WTC11 (cell line): Measurements from ENCODE around the gene UHRF1. TPM values are rescaled to one million over a fixed set of nuclear protein-coding genes. Genes with fewer than 3 reads are reported as not detected.
A peak's percentile ranks its signal among the peaks of the same experiment; 100 is the strongest.

Experiments
- ATAC-seq: fragments of 200-7000 bp; cut with Tn5 transposase; 2 replicates; pipeline ENCODE4 v1.10.0; 2021; ENCODE audit warnings: mild to moderate bottlenecking, moderate library complexity
- CTCF ChIA-PET: fragments of 300-600 bp; sonication (Branson Sonifier 250); formaldehyde crosslinking; loops from one replicate; lab custom pipeline; 2021; ENCODE audit warnings: antibody characterized with exemption; lab: Charles Lee
- POLR2A ChIA-PET: fragments of 350-600 bp; sonication (Branson Sonifier 250); formaldehyde crosslinking; loops from one replicate; lab custom pipeline; 2021; ENCODE audit warnings: antibody characterized with exemption; lab: Charles Lee
- DNase-seq: peaks from one replicate; pipeline ENCODE4 v3.0.0; 2021; ENCODE audit warnings: low spot score
- H3K27ac Mint-ChIP-seq: 2 replicates; pipeline ENCODE4 v1.8.0; 2021; ENCODE audit warnings: mixed read lengths
- H3K27me3 Mint-ChIP-seq: 2 replicates; pipeline ENCODE4 v1.8.0; 2021; ENCODE audit warnings: low read depth, mild to moderate bottlenecking, moderate library complexity, mixed read lengths
- H3K36me3 Mint-ChIP-seq: 2 replicates; pipeline ENCODE4 v1.8.0; 2021; ENCODE audit warnings: mixed read lengths
- H3K4me1 Mint-ChIP-seq: 2 replicates; pipeline ENCODE4 v1.8.0; 2022; ENCODE audit warnings: mixed read lengths
- H3K4me3 Mint-ChIP-seq: 2 replicates; pipeline ENCODE4 v1.8.0; 2021; ENCODE audit warnings: mild to moderate bottlenecking, moderate library complexity, mixed read lengths
- H3K9me3 Mint-ChIP-seq: 2 replicates; pipeline ENCODE4 v1.8.0; 2021; ENCODE audit warnings: mixed read lengths
- ATF1 ChIP-seq: sonication (generic); formaldehyde crosslinking; IDR thresholded peaks from 2 replicates; pipeline ENCODE4 v1.8.1; 2023; ENCODE audit warnings: mild to moderate bottlenecking, moderate library complexity, missing genetic modification reagents
- ATF6 ChIP-seq: sonication (generic); formaldehyde crosslinking; IDR thresholded peaks from 2 replicates; pipeline ENCODE4 v1.8.1; 2023; ENCODE audit warnings: mild to moderate bottlenecking, missing genetic modification reagents
- MLX ChIP-seq: sonication (generic); formaldehyde crosslinking; IDR thresholded peaks from 2 replicates; pipeline ENCODE4 v1.8.1; 2023; ENCODE audit warnings: mild to moderate bottlenecking, missing genetic modification reagents, moderate library complexity
- NFE2L1 ChIP-seq: sonication (generic); formaldehyde crosslinking; IDR thresholded peaks from 2 replicates; pipeline ENCODE4 v1.8.1; 2023; ENCODE audit warnings: missing genetic modification reagents
- NFYB ChIP-seq: sonication (generic); formaldehyde crosslinking; conservative IDR thresholded peaks from 2 replicates; pipeline ENCODE4 v1.8.0; 2022; ENCODE audit warnings: low read depth, missing genetic modification reagents
- PRRX2 ChIP-seq: fragments of 250-450 bp; sonication (Bioruptor Pico); IDR thresholded peaks from 2 replicates; pipeline ENCODE4 v1.8.0; 2021; ENCODE audit warnings: mild to moderate bottlenecking
- RELA ChIP-seq: sonication (generic); formaldehyde crosslinking; IDR thresholded peaks from 2 replicates; pipeline ENCODE4 v1.8.1; 2022; ENCODE audit warnings: missing genetic modification reagents, mild to moderate bottlenecking, borderline replicate concordance
- USF1 ChIP-seq: sonication (generic); formaldehyde crosslinking; IDR thresholded peaks from 2 replicates; pipeline ENCODE4 v1.8.0; 2022; ENCODE audit warnings: mild to moderate bottlenecking, missing genetic modification reagents
- ZNF121 ChIP-seq: sonication (generic); formaldehyde crosslinking; IDR thresholded peaks from 2 replicates; pipeline ENCODE4 v1.8.0; 2023; ENCODE audit warnings: missing genetic modification reagents
- ZNF416 ChIP-seq: fragments of 250-450 bp; sonication (Bioruptor Pico); IDR thresholded peaks from 2 replicates; pipeline ENCODE4 v1.9.0; 2021; ENCODE audit warnings: mild to moderate bottlenecking, inconsistent platforms
- total RNA-seq: library from RNA; stranded (reverse); gene quantifications from 3 replicates; pipeline ENCODE4 v1.2.3, GENCODE V29; 2021
- TF ChIP-seq, protein P1 (sequence below): sonication (generic); formaldehyde crosslinking; IDR thresholded peaks from 2 replicates; pipeline ENCODE4 v1.8.0; 2023; ENCODE audit warnings: missing genetic modification reagents, mild to moderate bottlenecking, borderline replicate concordance
- TF ChIP-seq, protein P2 (sequence below): sonication (generic); formaldehyde crosslinking; IDR thresholded peaks from 2 replicates; pipeline ENCODE4 v1.8.0; 2022; ENCODE audit warnings: mild to moderate bottlenecking, missing genetic modification reagents
- TF ChIP-seq, protein P3 (sequence below): sonication (generic); formaldehyde crosslinking; IDR thresholded peaks from 2 replicates; pipeline ENCODE4 v1.8.1; 2022; ENCODE audit warnings: mild to moderate bottlenecking, moderate library complexity, missing genetic modification reagents

Gene UHRF1
- total RNA-seq, 1 experiment from 2014 or later: 42.5 TPM

DNA sequence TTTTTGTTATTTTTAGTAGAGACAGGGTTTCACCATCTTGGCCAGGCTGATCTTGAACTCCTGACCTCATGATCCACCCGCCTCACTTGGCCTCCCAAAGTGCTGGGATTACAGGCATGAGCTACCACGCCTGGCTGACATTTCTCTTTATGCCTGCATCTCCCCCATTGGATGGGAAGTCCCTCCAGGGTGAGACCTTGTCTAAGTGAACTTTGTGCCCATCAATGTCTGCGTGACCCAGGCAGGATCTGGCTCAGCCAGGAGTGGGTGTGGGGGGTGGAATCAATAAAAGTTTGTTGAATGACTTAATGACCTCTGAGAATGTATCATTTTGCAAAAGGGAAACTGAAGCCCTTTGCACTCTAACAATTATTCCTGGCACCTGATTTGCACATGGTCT lies 4.8 kb upstream of the UHRF1 start (continued):
- TF ChIP-seq RELA (CRISPR knock-in tag) (no peak), USF1 (CRISPR knock-in tag) (no peak), ATF1 (no peak), PRRX2 (CRISPR knock-in tag) (no peak)
- TF ChIP-seq, protein P1, sequence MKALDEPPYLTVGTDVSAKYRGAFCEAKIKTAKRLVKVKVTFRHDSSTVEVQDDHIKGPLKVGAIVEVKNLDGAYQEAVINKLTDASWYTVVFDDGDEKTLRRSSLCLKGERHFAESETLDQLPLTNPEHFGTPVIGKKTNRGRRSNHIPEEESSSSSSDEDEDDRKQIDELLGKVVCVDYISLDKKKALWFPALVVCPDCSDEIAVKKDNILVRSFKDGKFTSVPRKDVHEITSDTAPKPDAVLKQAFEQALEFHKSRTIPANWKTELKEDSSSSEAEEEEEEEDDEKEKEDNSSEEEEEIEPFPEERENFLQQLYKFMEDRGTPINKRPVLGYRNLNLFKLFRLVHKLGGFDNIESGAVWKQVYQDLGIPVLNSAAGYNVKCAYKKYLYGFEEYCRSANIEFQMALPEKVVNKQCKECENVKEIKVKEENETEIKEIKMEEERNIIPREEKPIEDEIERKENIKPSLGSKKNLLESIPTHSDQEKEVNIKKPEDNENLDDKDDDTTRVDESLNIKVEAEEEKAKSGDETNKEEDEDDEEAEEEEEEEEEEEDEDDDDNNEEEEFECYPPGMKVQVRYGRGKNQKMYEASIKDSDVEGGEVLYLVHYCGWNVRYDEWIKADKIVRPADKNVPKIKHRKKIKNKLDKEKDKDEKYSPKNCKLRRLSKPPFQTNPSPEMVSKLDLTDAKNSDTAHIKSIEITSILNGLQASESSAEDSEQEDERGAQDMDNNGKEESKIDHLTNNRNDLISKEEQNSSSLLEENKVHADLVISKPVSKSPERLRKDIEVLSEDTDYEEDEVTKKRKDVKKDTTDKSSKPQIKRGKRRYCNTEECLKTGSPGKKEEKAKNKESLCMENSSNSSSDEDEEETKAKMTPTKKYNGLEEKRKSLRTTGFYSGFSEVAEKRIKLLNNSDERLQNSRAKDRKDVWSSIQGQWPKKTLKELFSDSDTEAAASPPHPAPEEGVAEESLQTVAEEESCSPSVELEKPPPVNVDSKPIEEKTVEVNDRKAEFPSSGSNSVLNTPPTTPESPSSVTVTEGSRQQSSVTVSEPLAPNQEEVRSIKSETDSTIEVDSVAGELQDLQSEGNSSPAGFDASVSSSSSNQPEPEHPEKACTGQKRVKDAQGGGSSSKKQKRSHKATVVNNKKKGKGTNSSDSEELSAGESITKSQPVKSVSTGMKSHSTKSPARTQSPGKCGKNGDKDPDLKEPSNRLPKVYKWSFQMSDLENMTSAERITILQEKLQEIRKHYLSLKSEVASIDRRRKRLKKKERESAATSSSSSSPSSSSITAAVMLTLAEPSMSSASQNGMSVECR: no peak

DNA sequence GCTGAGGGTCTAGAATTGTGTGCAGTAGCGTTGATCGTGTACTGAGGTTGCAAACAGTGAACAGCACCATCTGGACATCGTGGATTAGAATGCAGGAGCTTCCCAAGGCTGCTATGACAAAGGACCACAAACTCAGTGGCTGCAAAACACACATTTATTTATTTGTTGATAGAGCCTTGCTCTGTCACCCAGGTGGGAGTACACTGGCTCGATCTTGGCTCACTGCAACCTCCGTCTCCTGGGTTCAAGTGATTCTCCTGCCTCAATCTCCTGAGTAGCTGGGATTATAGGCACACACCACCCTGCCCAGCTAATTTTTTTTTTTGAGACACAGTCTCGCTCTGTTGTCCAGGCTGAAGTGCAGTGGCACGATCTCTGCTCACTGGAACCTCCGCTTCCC lies 2.3 kb upstream of the UHRF1 start:
- TF ChIP-seq ZNF121 (CRISPR knock-in tag) (no peak), RELA (CRISPR knock-in tag) (no peak), NFE2L1 (CRISPR knock-in tag) (no peak)
- TF ChIP-seq, protein P2, sequence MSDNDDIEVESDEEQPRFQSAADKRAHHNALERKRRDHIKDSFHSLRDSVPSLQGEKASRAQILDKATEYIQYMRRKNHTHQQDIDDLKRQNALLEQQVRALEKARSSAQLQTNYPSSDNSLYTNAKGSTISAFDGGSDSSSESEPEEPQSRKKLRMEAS (CRISPR knock-in tag): no peak
- peaks cover 18% of the 10 kb centered on the region for H3K4me1 Mint-ChIP-seq

DNA sequence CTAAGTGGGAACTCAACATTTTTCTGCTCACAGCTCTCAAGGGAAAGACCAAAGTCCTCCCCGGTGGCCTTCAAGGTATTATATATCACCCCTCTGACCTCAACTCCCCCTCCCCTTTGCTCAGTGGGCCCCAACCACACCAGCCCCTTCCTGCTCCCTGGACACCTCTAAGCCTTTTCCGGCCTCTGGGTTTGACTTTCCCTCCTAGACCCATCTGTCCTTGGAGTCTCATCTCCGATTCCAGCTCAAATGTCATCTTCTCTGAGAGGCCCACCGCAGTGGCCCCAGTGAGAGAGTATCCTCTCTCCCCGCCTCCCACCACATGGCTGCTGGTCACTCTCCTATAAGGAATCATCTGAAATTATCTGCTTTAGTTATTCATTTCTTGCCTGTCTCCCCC lies 941 bp upstream of the UHRF1 start:
- CTCF ChIA-PET: interaction anchor here (1.0 to 1.2 kb wide), 3 partner anchors 57 to 99 kb away, joined by 3 to 6 read pairs (median 3); no protein-coding TSS in a partner anchor
- peaks cover 3% of the 10 kb centered on the region; the same call in 1 of the 2 replicates for H3K36me3 Mint-ChIP-seq
- H3K9me3 Mint-ChIP-seq: no peaks in the 10 kb centered on the region
- ATAC-seq: no peak
- H3K4me1 Mint-ChIP-seq: peaks cover 22% of the 10 kb centered on the region
- POLR2A ChIA-PET: interaction anchor here (0.6 kb wide), 1 partner anchor 36 kb away, joined by 4 read pairs; no protein-coding TSS in a partner anchor
- H3K27me3 Mint-ChIP-seq: peaks cover 28% of the 10 kb centered on the region
- no peak for TF ChIP-seq ATF1
- TF ChIP-seq ZNF416 (CRISPR knock-in tag): no peak
- TF ChIP-seq ATF6 (CRISPR knock-in tag): no peak
- TF ChIP-seq MLX: no peak
- no peak for TF ChIP-seq NFYB (CRISPR knock-in tag)
- TF ChIP-seq, protein P3, sequence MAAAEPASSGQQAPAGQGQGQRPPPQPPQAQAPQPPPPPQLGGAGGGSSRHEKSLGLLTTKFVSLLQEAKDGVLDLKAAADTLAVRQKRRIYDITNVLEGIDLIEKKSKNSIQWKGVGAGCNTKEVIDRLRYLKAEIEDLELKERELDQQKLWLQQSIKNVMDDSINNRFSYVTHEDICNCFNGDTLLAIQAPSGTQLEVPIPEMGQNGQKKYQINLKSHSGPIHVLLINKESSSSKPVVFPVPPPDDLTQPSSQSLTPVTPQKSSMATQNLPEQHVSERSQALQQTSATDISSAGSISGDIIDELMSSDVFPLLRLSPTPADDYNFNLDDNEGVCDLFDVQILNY (CRISPR knock-in tag): no peak
- TF ChIP-seq, all 79 proteins: peak for 0
- DNase-seq: no peak
- H3K4me3 Mint-ChIP-seq: peak overlapping the region; percentile 43
- H3K27ac Mint-ChIP-seq: no peak overlapping the region

More for the DNA sequence above, 2.3 kb upstream of the UHRF1 start:
- DNase-seq: no peak
- no peak overlapping the region for H3K4me3 Mint-ChIP-seq
- no peak for ATAC-seq
- H3K27me3 Mint-ChIP-seq: peaks cover 39% of the 10 kb centered on the region
- H3K9me3 Mint-ChIP-seq: no peaks in the 10 kb centered on the region
- no peak overlapping the region for H3K27ac Mint-ChIP-seq
- H3K36me3 Mint-ChIP-seq: no peaks in the 10 kb centered on the region
- CTCF ChIA-PET: interaction anchor here (1.0 kb wide), 1 partner anchor 37 kb away, joined by 3 read pairs; no protein-coding TSS in a partner anchor
- POLR2A ChIA-PET: no interaction called here
